ENCODE data around the gene ZIC4. TPM values are rescaled to one million over a fixed set of nuclear protein-coding genes. Genes with fewer than 3 reads are reported as not detected.

ZIC4 gene
- total and polyA plus RNA-seq, 2 of the 8 experiments (the other 6 are each of a cell fraction or from before 2014, with no cell fraction given) = 0.03 to 0.13 TPM

DNA sequence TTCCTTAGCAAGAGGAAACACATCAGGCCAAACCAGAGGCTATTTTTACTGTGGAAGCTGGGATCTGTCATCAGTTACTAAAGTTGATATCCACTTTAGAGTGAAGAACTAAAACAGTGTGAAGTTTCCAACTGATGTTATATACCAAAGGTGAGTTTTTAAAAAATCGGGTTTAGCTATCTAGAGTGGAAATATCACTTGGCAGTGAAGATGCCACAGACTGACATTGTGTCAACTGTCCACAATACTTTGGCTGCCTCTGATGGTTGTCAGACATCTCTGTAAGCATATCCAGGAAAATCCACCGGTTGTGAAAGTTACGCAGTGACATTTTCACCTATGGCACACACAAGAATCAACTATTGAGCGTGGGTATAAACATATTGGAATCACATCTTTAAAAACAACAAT is 12.0 kb upstream of the ZIC4 start:
- Histone ChIP-seq H2BK20ac (ENCODE audit: low read length) (no peak overlapping the region), H2AK5ac (ENCODE audit: low read depth, low read length) (no peak overlapping the region), H3K27ac (ENCODE audit: low read depth, low read length) (no peak overlapping the region), H4K8ac (ENCODE audit: extremely low read depth, insufficient read depth, low read length) (no peak overlapping the region), H4K20me1 (replicated peaks in 1 of 2; ENCODE audit: control insufficient read depth in 1 of 2, insufficient read depth in 2 of 2, low read length in 2 of 2) (peaks cover 7 to 9% of the 10 kb centered on the region in 2 experiments), H3K56ac (replicated peaks; ENCODE audit: insufficient read length, low read depth, low read length) (no peak overlapping the region), H3K9me3 (ENCODE audit: insufficient read depth in 2 of 2, low read depth in 1 of 2, low read length in 1 of 2) (no peaks in the 10 kb centered on the region), H4K5ac (ENCODE audit: insufficient read length, low read depth, low read length) (no peak overlapping the region), H3K4me3 (ENCODE audit: extremely low read depth in 1 of 4, insufficient read depth in 2 of 4, low read depth in 3 of 4, low read length in 4 of 4) (peak overlapping the region in 2 of 4 experiments; percentile 42 to 58; a peak in 3 of 8 replicates), H3K23me2 (ENCODE audit: low read depth, low read length) (peaks cover 7% of the 10 kb centered on the region; the same call in 1 of the 2 replicates), H3K4me2 (ENCODE audit: insufficient read depth in 1 of 2, low read depth in 2 of 2, low read length in 2 of 2) (peak overlapping the region; percentile 68 to 88), H4K91ac (replicated peaks; ENCODE audit: insufficient read length, low read length) (no peak overlapping the region), H3K4ac (replicated peaks; ENCODE audit: insufficient read length, low read depth, low read length) (no peak overlapping the region), H3K27me3 (replicated peaks in 1 of 4; ENCODE audit: control insufficient read depth in 3 of 4, extremely low read depth in 1 of 4, insufficient read depth in 3 of 4, low read length in 3 of 4) (peaks cover 73 to 98% (median 88%) of the 10 kb centered on the region in 4 experiments), H3K18ac (ENCODE audit: extremely low read depth, low read length) (no peak overlapping the region), H3K79me2 (ENCODE audit: control insufficient read depth in 1 of 2, insufficient read depth in 2 of 2, low read length in 2 of 2) (no peaks in the 10 kb centered on the region), H3K9ac (replicated peaks in 1 of 4; ENCODE audit: extremely low read depth in 1 of 4, low read depth in 3 of 4, low read length in 3 of 4) (peak overlapping the region in 1 of 4 experiments; percentile 8; a peak in 1 of 7 replicates), H3K14ac (ENCODE audit: insufficient read length) (no peak overlapping the region), H2AFZ (ENCODE audit: low read length) (no peak overlapping the region), H3K4me1 (replicated peaks in 1 of 4; ENCODE audit: control insufficient read depth in 3 of 4, insufficient read depth in 4 of 4, low read length in 3 of 4) (peaks cover 13 to 31% (median 16%) of the 10 kb centered on the region in 4 experiments), H2BK12ac (ENCODE audit: low read depth, low read length) (no peak overlapping the region), H2BK5ac (ENCODE audit: low read depth, low read length) (no peak overlapping the region), H3K36me3 (ENCODE audit: control insufficient read depth in 2 of 4, insufficient read depth in 4 of 4, low read length in 3 of 4) (peaks cover 0 to 3% (median 0%) of the 10 kb centered on the region in 4 experiments; a peak in 1 of 8 replicates), H2BK120ac (replicated peaks; ENCODE audit: low read depth, low read length) (no peak overlapping the region), H2BK15ac (ENCODE audit: low read length) (no peak overlapping the region), H3K79me1 (ENCODE audit: low read depth, low read length) (no peaks in the 10 kb centered on the region), H3K23ac (ENCODE audit: insufficient read length) (no peak overlapping the region)
- CTCF ChIA-PET (ENCODE audit: partially characterized antibody) = interaction anchor here (1.6 to 17.2 kb wide), 2 partner anchors 25 to 50 kb away, joined by 4 to 485 read pairs; partner anchors contain the start of gene ZIC4
- FAIRE-seq (no peak), DNase-seq (ENCODE audit: low read depth in 1 of 2, low spot score in 2 of 2) (no peak)
- POLR2A ChIA-PET (ENCODE audit: partially characterized antibody) = interaction anchor here (0.6 to 1.7 kb wide), 4 partner anchors 20 to 64 kb away, joined by 3 read pairs; no protein-coding TSS in a partner anchor
- 25% methylated on average over 4 of the region's 4 CpGs; no CpG with 5 or more reads in 1 of the 2 experiments for WGBS, 2 experiments (ENCODE audit: extremely low coverage in 1 of 2, insufficient coverage in 1 of 2, insufficient read length in 1 of 2, insufficient replicate concordance in 2 of 2, low coverage in 1 of 2, low lambda C conversion rate in 2 of 2, missing lambda C conversion rate in 1 of 2)
- TF ChIP-seq ASH2L (IDR thresholded peaks at IDR 0.05; ENCODE audit: low read length) = no peak
- TF ChIP-seq SUZ12 (IDR thresholded peaks at IDR 0.05; ENCODE audit: low read length) = peak; percentile 39; the same call in 1 of the 2 replicates
- no peak for TF ChIP-seq SIRT6 (IDR thresholded peaks at IDR 0.05; ENCODE audit: low read length)
- TF ChIP-seq RNF2 (IDR thresholded peaks at IDR 0.05; ENCODE audit: borderline replicate concordance, low read depth, low read length, missing control alignments, poor library complexity, severe bottlenecking) = peak; percentile 35
- no peak for TF ChIP-seq EP300 (IDR thresholded peaks at IDR 0.05; ENCODE audit: borderline replicate concordance in 1 of 2, low read depth in 2 of 2, low read length in 2 of 2)
- peak; percentile 63 for TF ChIP-seq EZH2 (IDR thresholded peaks at IDR 0.05; ENCODE audit: low read depth, low read length, severe bottlenecking)
- peak; percentile 69; the same call in 1 of the 2 replicates for TF ChIP-seq CBX8 (IDR thresholded peaks at IDR 0.05; ENCODE audit: borderline replicate concordance, low read depth, low read length)

All from H1 (cell line).